DND-41 (cell line): ENCODE data around the gene SLC44A1.

Source experiments
- EZH2 ChIP-seq: IDR thresholded peaks from 3 replicates; pipeline ENCODE4 v1.6.1; 2012; ENCODE audit warnings: borderline replicate concordance, low read depth, mild to moderate bottlenecking, moderate library complexity, low read length, inconsistent platforms; ENCODE audit not compliant: severe bottlenecking
- TF ChIP-seq, protein P1 (sequence below): IDR thresholded peaks from 2 replicates; pipeline ENCODE4 v1.5.1; 2012; ENCODE audit warnings: borderline replicate concordance, low read length, moderate library complexity, mild to moderate bottlenecking; ENCODE audit not compliant: poor library complexity, severe bottlenecking; ENCODE audit errors: extremely low read depth

DNA sequence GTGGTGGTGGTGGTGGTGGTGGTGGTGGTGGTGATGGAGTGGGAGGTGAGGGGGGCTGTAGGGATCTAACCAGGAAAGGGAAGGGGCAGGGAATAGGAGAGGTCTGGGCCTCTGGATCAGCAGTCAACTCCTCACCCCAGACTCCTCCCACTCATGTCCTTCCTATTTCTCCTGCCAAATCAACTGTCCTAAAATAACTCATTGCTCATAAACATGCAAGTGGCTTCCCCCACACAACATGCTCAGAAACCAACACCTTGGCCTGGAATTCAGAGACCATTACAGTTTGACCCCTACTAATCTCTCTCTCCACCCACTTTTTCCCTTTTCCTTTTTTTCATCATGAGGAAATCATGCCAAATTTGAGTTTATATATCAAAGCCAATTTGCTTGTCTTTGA is 195.0 kb downstream of the SLC44A1 start:
- TF ChIP-seq, protein P1, sequence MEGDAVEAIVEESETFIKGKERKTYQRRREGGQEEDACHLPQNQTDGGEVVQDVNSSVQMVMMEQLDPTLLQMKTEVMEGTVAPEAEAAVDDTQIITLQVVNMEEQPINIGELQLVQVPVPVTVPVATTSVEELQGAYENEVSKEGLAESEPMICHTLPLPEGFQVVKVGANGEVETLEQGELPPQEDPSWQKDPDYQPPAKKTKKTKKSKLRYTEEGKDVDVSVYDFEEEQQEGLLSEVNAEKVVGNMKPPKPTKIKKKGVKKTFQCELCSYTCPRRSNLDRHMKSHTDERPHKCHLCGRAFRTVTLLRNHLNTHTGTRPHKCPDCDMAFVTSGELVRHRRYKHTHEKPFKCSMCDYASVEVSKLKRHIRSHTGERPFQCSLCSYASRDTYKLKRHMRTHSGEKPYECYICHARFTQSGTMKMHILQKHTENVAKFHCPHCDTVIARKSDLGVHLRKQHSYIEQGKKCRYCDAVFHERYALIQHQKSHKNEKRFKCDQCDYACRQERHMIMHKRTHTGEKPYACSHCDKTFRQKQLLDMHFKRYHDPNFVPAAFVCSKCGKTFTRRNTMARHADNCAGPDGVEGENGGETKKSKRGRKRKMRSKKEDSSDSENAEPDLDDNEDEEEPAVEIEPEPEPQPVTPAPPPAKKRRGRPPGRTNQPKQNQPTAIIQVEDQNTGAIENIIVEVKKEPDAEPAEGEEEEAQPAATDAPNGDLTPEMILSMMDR, result no peak
- no peak for TF ChIP-seq EZH2
